Measurements from ENCODE around the gene STYXL2.

DNA sequence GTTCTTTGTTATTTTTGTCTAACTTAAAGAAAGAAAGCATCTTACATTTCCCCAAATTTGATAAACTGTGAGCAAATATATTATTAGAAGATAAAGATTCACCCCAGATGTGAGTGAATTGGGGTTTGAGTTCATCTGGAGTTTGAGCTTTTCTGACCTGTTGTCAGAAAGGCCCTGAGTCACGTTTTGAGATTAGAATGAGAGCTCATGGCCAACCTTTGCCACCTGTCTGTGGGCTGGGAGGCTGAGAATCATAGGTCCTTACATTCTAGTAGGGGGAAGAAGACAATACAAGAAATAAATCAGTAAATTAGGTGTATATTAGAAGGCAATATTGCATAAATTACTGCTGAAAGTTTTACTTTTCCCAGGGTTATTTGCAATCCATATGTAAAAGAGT lies 22.3 kb downstream of the STYXL2 start:
- TF ChIP-seq CTCF (tag by site-specific recombination; IDR thresholded peaks at IDR 0.05) = no peak
- no peak for TF ChIP-seq HOXC10 (CRISPR knock-in tag; IDR thresholded peaks at IDR 0.05)
- TF ChIP-seq ZNF157 (tag by site-specific recombination; IDR thresholded peaks at IDR 0.05) = no peak
- TF ChIP-seq, protein P1, sequence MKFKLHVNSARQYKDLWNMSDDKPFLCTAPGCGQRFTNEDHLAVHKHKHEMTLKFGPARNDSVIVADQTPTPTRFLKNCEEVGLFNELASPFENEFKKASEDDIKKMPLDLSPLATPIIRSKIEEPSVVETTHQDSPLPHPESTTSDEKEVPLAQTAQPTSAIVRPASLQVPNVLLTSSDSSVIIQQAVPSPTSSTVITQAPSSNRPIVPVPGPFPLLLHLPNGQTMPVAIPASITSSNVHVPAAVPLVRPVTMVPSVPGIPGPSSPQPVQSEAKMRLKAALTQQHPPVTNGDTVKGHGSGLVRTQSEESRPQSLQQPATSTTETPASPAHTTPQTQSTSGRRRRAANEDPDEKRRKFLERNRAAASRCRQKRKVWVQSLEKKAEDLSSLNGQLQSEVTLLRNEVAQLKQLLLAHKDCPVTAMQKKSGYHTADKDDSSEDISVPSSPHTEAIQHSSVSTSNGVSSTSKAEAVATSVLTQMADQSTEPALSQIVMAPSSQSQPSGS (tag by site-specific recombination; IDR thresholded peaks at IDR 0.05; ENCODE audit: low read depth) = no peak
- TF ChIP-seq, protein P2, sequence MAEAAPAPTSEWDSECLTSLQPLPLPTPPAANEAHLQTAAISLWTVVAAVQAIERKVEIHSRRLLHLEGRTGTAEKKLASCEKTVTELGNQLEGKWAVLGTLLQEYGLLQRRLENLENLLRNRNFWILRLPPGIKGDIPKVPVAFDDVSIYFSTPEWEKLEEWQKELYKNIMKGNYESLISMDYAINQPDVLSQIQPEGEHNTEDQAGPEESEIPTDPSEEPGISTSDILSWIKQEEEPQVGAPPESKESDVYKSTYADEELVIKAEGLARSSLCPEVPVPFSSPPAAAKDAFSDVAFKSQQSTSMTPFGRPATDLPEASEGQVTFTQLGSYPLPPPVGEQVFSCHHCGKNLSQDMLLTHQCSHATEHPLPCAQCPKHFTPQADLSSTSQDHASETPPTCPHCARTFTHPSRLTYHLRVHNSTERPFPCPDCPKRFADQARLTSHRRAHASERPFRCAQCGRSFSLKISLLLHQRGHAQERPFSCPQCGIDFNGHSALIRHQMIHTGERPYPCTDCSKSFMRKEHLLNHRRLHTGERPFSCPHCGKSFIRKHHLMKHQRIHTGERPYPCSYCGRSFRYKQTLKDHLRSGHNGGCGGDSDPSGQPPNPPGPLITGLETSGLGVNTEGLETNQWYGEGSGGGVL (tag by site-specific recombination; IDR thresholded peaks at IDR 0.05) = no peak
- TF ChIP-seq HOXA7 (CRISPR knock-in tag; IDR thresholded peaks at IDR 0.05; ENCODE audit: borderline replicate concordance) = no peak
- no peak for TF ChIP-seq ZNF214 (tag by site-specific recombination; IDR thresholded peaks at IDR 0.05; ENCODE audit: borderline replicate concordance)
- no peak for TF ChIP-seq ZNF549 (tag by site-specific recombination; IDR thresholded peaks at IDR 0.05)
- no peak for TF ChIP-seq ZBTB6 (tag by site-specific recombination; IDR thresholded peaks at IDR 0.05)
- TF ChIP-seq ZNF274 (IDR thresholded peaks at IDR 0.05; ENCODE audit: low read length) = no peak
- TF ChIP-seq ZNF274 (tag by site-specific recombination; IDR thresholded peaks at IDR 0.05; ENCODE audit: borderline replicate concordance) = no peak
- no peak for TF ChIP-seq ZNF707 (tag by site-specific recombination; IDR thresholded peaks at IDR 0.05)
- TF ChIP-seq ZNF311 (tag by site-specific recombination; IDR thresholded peaks at IDR 0.05; ENCODE audit: borderline replicate concordance) = no peak
